ENCODE data around the gene GTF3C5. TPM values are rescaled to one million over a fixed set of nuclear protein-coding genes. Genes with fewer than 3 reads are reported as not detected.

The GTF3C5 gene
- total RNA-seq, 2 experiments from 2014 or later, result 81.3 to 84.5 TPM

GRCh38 chr9:133100506-133101355 is 69.9 kb downstream of the GTF3C5 start:
- DNase-seq (peak; percentile 4), ATAC-seq (no peak)
- Mint-ChIP-seq H3K27me3 (no peaks in the 10 kb centered on the region), H3K9me3 (ENCODE audit: low read depth) (peaks cover 10% of the 10 kb centered on the region), H3K4me1 (no peaks in the 10 kb centered on the region), H3K4me3 (no peak overlapping the region), H3K36me3 (ENCODE audit: low read depth) (peaks cover 71% of the 10 kb centered on the region), H3K27ac (no peak overlapping the region)
- CTCF ChIA-PET, result interaction anchor here (0.6 to 3.5 kb wide), 6 partner anchors 15 to 86 kb away, joined by 3 to 24 read pairs (median 4); no protein-coding TSS in a partner anchor
- intact Hi-C loops (cut with DNase I, micrococcal nuclease), result no loop called here
- POLR2A ChIA-PET, result no interaction called here

- intact Hi-C loops (cut with DNase I, micrococcal nuclease), result no loop called here
- Mint-ChIP-seq H3K27me3 (no peaks in the 10 kb centered on the region), H3K36me3 (ENCODE audit: low read depth) (peaks cover 66% of the 10 kb centered on the region), H3K9me3 (ENCODE audit: low read depth) (peaks cover 3% of the 10 kb centered on the region), H3K27ac (no peak overlapping the region), H3K4me3 (no peak overlapping the region), H3K4me1 (no peaks in the 10 kb centered on the region)
- POLR2A ChIA-PET, result no interaction called here
- CTCF ChIA-PET, result interaction anchor here (0.6 to 3.5 kb wide), 10 partner anchors 14 to 158 kb away, joined by 3 to 24 read pairs (median 3); no protein-coding TSS in a partner anchor
- peak; percentile 5 for DNase-seq
- no peak for ATAC-seq
These were observed 70.8 kb downstream of the GTF3C5 start for GRCh38 chr9:133101356-133102189.

GRCh38 chr9:133102190-133103021 is 71.6 kb downstream of the GTF3C5 start:
- ATAC-seq (no peak), DNase-seq (peak; percentile 3)
- ChIA-PET POLR2A (no interaction called here), CTCF (interaction anchor here (0.6 to 3.5 kb wide), 10 partner anchors 9 to 449 kb away, joined by 3 to 24 read pairs (median 3); no protein-coding TSS in a partner anchor)
- intact Hi-C loops (cut with DNase I, micrococcal nuclease), result loop anchor here (1.0 kb wide), 2 partner anchors 42 to 46 kb away; no protein-coding TSS in a partner anchor
- Mint-ChIP-seq H3K4me1 (no peaks in the 10 kb centered on the region), H3K9me3 (ENCODE audit: low read depth) (no peaks in the 10 kb centered on the region), H3K27me3 (no peaks in the 10 kb centered on the region), H3K4me3 (no peak overlapping the region), H3K36me3 (ENCODE audit: low read depth) (peaks cover 62% of the 10 kb centered on the region), H3K27ac (no peak overlapping the region)

GRCh38 chr9:133103183-133103986 is 72.6 kb downstream of the GTF3C5 start:
- H3K9me3 Mint-ChIP-seq (ENCODE audit: low read depth), result no peaks in the 10 kb centered on the region
- no peaks in the 10 kb centered on the region for H3K27me3 Mint-ChIP-seq
- intact Hi-C loops (cut with DNase I, micrococcal nuclease), result loop anchor here (1.0 kb wide), 2 partner anchors 41 to 45 kb away; no protein-coding TSS in a partner anchor
- DNase-seq (peak; percentile 68), ATAC-seq (peak; percentile 60)
- CTCF ChIA-PET, result interaction anchor here (0.5 to 3.5 kb wide), 8 partner anchors 10 to 176 kb away, joined by 3 to 24 read pairs (median 3); no protein-coding TSS in a partner anchor
- POLR2A ChIA-PET, result no interaction called here
- H3K4me3 Mint-ChIP-seq, result no peak overlapping the region
- H3K36me3 Mint-ChIP-seq (ENCODE audit: low read depth), result peaks cover 57% of the 10 kb centered on the region
- H3K4me1 Mint-ChIP-seq, result no peaks in the 10 kb centered on the region
- no peak overlapping the region for H3K27ac Mint-ChIP-seq

- H3K27me3 Mint-ChIP-seq, result no peaks in the 10 kb centered on the region
- DNase-seq (no peak), ATAC-seq (no peak)
- H3K9me3 Mint-ChIP-seq (ENCODE audit: low read depth), result no peaks in the 10 kb centered on the region
- H3K27ac Mint-ChIP-seq, result no peak overlapping the region
- peaks cover 52% of the 10 kb centered on the region for H3K36me3 Mint-ChIP-seq (ENCODE audit: low read depth)
- intact Hi-C loops (cut with DNase I, micrococcal nuclease), result loop anchor here (1.0 kb wide), 2 partner anchors 40 to 44 kb away; no protein-coding TSS in a partner anchor
- no peak overlapping the region for H3K4me3 Mint-ChIP-seq
- ChIA-PET CTCF (interaction anchor here (0.5 to 3.5 kb wide), 5 partner anchors 40 to 176 kb away, joined by 3 to 24 read pairs (median 3); no protein-coding TSS in a partner anchor), POLR2A (no interaction called here)
- no peaks in the 10 kb centered on the region for H3K4me1 Mint-ChIP-seq
These were observed 73.2 kb downstream of the GTF3C5 start for GRCh38 chr9:133103987-133104505.

- POLR2A ChIA-PET, result no interaction called here
- Mint-ChIP-seq H3K9me3 (ENCODE audit: low read depth) (no peaks in the 10 kb centered on the region), H3K27me3 (no peaks in the 10 kb centered on the region), H3K4me1 (peaks cover under 1% of the 10 kb centered on the region), H3K4me3 (no peak overlapping the region), H3K36me3 (ENCODE audit: low read depth) (peaks cover 51% of the 10 kb centered on the region), H3K27ac (no peak overlapping the region)
- CTCF ChIA-PET, result interaction anchor here (0.9 kb wide), 1 partner anchor 18 kb away, joined by 4 read pairs; no protein-coding TSS in a partner anchor
- intact Hi-C loops (cut with DNase I, micrococcal nuclease), result no loop called here
- no peak for ATAC-seq
- DNase-seq, result no peak
These were observed 74.1 kb downstream of the GTF3C5 start for GRCh38 chr9:133104718-133105460.

- intact Hi-C loops (cut with DNase I, micrococcal nuclease), result no loop called here
- Mint-ChIP-seq H3K27me3 (no peaks in the 10 kb centered on the region), H3K36me3 (ENCODE audit: low read depth) (peaks cover 50% of the 10 kb centered on the region), H3K9me3 (ENCODE audit: low read depth) (no peaks in the 10 kb centered on the region), H3K4me3 (no peak overlapping the region), H3K27ac (no peak overlapping the region), H3K4me1 (peaks cover 6% of the 10 kb centered on the region)
- ChIA-PET CTCF (interaction anchor here (0.8 to 0.9 kb wide), 3 partner anchors 9 to 42 kb away, joined by 4 to 5 read pairs (median 4); no protein-coding TSS in a partner anchor), POLR2A (no interaction called here)
- ATAC-seq (no peak), DNase-seq (no peak)
These were observed 74.6 kb downstream of the GTF3C5 start for GRCh38 chr9:133105461-133105770.

- H3K9me3 Mint-ChIP-seq (ENCODE audit: low read depth), result no peaks in the 10 kb centered on the region
- ChIA-PET CTCF (interaction anchor here (0.6 to 1.5 kb wide), 5 partner anchors 11 to 41 kb away, joined by 3 to 7 read pairs (median 4); no protein-coding TSS in a partner anchor), POLR2A (interaction anchor here (0.6 kb wide), 1 partner anchor 42 kb away, joined by 3 read pairs; no protein-coding TSS in a partner anchor)
- ATAC-seq, result no peak
- no peak overlapping the region for H3K4me3 Mint-ChIP-seq
- H3K27ac Mint-ChIP-seq, result no peak overlapping the region
- intact Hi-C loops (cut with DNase I, micrococcal nuclease), result no loop called here
- no peaks in the 10 kb centered on the region for H3K27me3 Mint-ChIP-seq
- no peak for DNase-seq
- H3K36me3 Mint-ChIP-seq (ENCODE audit: low read depth), result peaks cover 41% of the 10 kb centered on the region
- H3K4me1 Mint-ChIP-seq, result peaks cover 6% of the 10 kb centered on the region
These were observed 75.9 kb downstream of the GTF3C5 start for GRCh38 chr9:133106511-133107244.

- Mint-ChIP-seq H3K27ac (no peak overlapping the region), H3K4me3 (no peak overlapping the region), H3K27me3 (no peaks in the 10 kb centered on the region), H3K4me1 (peaks cover 6% of the 10 kb centered on the region), H3K9me3 (ENCODE audit: low read depth) (no peaks in the 10 kb centered on the region), H3K36me3 (ENCODE audit: low read depth) (peaks cover 37% of the 10 kb centered on the region)
- DNase-seq (no peak), ATAC-seq (no peak)
- ChIA-PET CTCF (interaction anchor here (0.7 to 1.5 kb wide), 5 partner anchors 28 to 80 kb away, joined by 3 to 8 read pairs (median 3); no protein-coding TSS in a partner anchor), POLR2A (interaction anchor here (0.8 kb wide), 1 partner anchor 55 kb away, joined by 3 read pairs; no protein-coding TSS in a partner anchor)
- intact Hi-C loops (cut with DNase I, micrococcal nuclease), result no loop called here
These were observed 76.5 kb downstream of the GTF3C5 start for GRCh38 chr9:133107245-133107722.

Data from activated CD4-positive, alpha-beta T cell treated with anti-CD3 and anti-CD28 coated beads for 36 hours (primary cell).